HepG2 (cell line): ENCODE measurements around the gene GMEB2. TPM values are rescaled to one million over a fixed set of nuclear protein-coding genes. Genes with fewer than 3 reads are reported as not detected.

Source experiments
- BRCA1 ChIP-seq: sonication (generic); formaldehyde crosslinking; IDR thresholded peaks from 2 replicates; pipeline ENCODE4 v1.4.0; 2020; ENCODE audit warnings: missing genetic modification reagents
- DMTF1 ChIP-seq: sonication (generic); formaldehyde crosslinking; IDR thresholded peaks from 2 replicates; pipeline ENCODE4 v1.4.0; 2020; ENCODE audit warnings: mild to moderate bottlenecking, missing genetic modification reagents
- GZF1 ChIP-seq: sonication (generic); formaldehyde crosslinking; IDR thresholded peaks from 2 replicates; pipeline ENCODE4 v1.5.1; 2020; ENCODE audit warnings: mild to moderate bottlenecking, missing genetic modification reagents
- IKZF4 ChIP-seq: sonication (generic); formaldehyde crosslinking; IDR thresholded peaks from 2 replicates; pipeline ENCODE4 v1.5.1; 2020; ENCODE audit warnings: borderline replicate concordance, mild to moderate bottlenecking, low read depth, missing genetic modification reagents; ENCODE audit errors: not compliant biosample characterization
- MXD3 ChIP-seq: IDR thresholded peaks from 2 replicates; pipeline ENCODE4 v1.6.1; 2016; ENCODE audit warnings: mild to moderate bottlenecking, missing biosample characterization, missing genetic modification reagents
- PCBP2 ChIP-seq: fragments of 200-400 bp; formaldehyde crosslinking; optimal IDR thresholded peaks from 2 replicates; pipeline ENCODE3; 2018; ENCODE audit warnings: low read length, low read depth; ENCODE audit not compliant: poor library complexity, severe bottlenecking
- POLR2A ChIP-seq, 2 experiments: IDR thresholded peaks; 2 replicates each; pipeline ENCODE4 v1.6.1; 2011; ENCODE audit warnings: low read depth in 2 of 2, low read length in 2 of 2, mild to moderate bottlenecking in 1 of 2, moderate library complexity in 1 of 2; ENCODE audit not compliant: insufficient read depth in 1 of 2
- PRMT3 ChIP-seq: sonication (generic); formaldehyde crosslinking; IDR thresholded peaks from 2 replicates; pipeline ENCODE4 v1.8.1; 2022; ENCODE audit warnings: low read depth, mild to moderate bottlenecking, moderate library complexity, missing genetic modification reagents, borderline replicate concordance
- SIX4 ChIP-seq: sonication (generic); formaldehyde crosslinking; IDR thresholded peaks from 2 replicates; pipeline ENCODE4 v1.4.0; 2020; ENCODE audit warnings: missing genetic modification reagents
- TBX2 ChIP-seq: sonication (generic); formaldehyde crosslinking; IDR thresholded peaks from 2 replicates; pipeline ENCODE4 v1.5.0; 2020; ENCODE audit warnings: missing genetic modification reagents, mild to moderate bottlenecking, borderline replicate concordance
- ZFP37 ChIP-seq: sonication (generic); formaldehyde crosslinking; IDR thresholded peaks from 2 replicates; pipeline ENCODE4 v1.4.0; 2020; ENCODE audit warnings: missing genetic modification reagents, borderline replicate concordance
- ZNF280B ChIP-seq: sonication (generic); formaldehyde crosslinking; IDR thresholded peaks from 2 replicates; pipeline ENCODE4 v1.5.0; 2020; ENCODE audit warnings: missing genetic modification reagents, mild to moderate bottlenecking, borderline replicate concordance
- ZNF382 ChIP-seq: sonication (generic); formaldehyde crosslinking; IDR thresholded peaks from 2 replicates; pipeline ENCODE4 v1.5.0; 2020; ENCODE audit warnings: missing genetic modification reagents, mild to moderate bottlenecking, borderline replicate concordance
- polyA plus RNA-seq, 8 experiments: library from polyadenylated mRNA; depleted of rRNA in 3 of 8; stranded (reverse) in 7 of 8; unstranded in 1 of 8; fragments of >200 nt; fragmentation: Illumina TruSeq in 4 of 8; extraction: Trizol in 4 of 8; gene quantifications; 2 replicates each; pipeline versions ENCODE4 v1.2.1 to v1.2.3, GENCODE V29; 2011 to 2016; ENCODE audit warnings: low read depth in 4 of 8, missing spikeins in 1 of 8, mixed read lengths in 1 of 8; ENCODE audit not compliant: insufficient read depth in 1 of 8
- total RNA-seq, 5 experiments: library from RNA; depleted of rRNA; stranded (reverse); fragments of >200 nt; fragmentation: Illumina TruSeq; extraction: Trizol; gene quantifications; 2 replicates each; pipeline ENCODE4 v1.2.3, GENCODE V29; 2016; ENCODE audit warnings: low read depth in 1 of 5
- TF ChIP-seq, protein P1 (sequence below): sonication (generic); formaldehyde crosslinking; IDR thresholded peaks from 2 replicates; pipeline ENCODE4 v1.4.0; 2020; ENCODE audit warnings: mild to moderate bottlenecking, missing genetic modification reagents
- TF ChIP-seq, protein P2 (sequence below): sonication (generic); formaldehyde crosslinking; IDR thresholded peaks from 2 replicates; pipeline ENCODE4 v1.5.1; 2020; ENCODE audit warnings: mild to moderate bottlenecking, missing genetic modification reagents, borderline replicate concordance

The GMEB2 gene
- total and polyA plus RNA-seq, 2 of the 13 experiments (the other 11 are each of a cell fraction or from before 2014, with no cell fraction given), result 10.6 to 12.4 TPM

DNA sequence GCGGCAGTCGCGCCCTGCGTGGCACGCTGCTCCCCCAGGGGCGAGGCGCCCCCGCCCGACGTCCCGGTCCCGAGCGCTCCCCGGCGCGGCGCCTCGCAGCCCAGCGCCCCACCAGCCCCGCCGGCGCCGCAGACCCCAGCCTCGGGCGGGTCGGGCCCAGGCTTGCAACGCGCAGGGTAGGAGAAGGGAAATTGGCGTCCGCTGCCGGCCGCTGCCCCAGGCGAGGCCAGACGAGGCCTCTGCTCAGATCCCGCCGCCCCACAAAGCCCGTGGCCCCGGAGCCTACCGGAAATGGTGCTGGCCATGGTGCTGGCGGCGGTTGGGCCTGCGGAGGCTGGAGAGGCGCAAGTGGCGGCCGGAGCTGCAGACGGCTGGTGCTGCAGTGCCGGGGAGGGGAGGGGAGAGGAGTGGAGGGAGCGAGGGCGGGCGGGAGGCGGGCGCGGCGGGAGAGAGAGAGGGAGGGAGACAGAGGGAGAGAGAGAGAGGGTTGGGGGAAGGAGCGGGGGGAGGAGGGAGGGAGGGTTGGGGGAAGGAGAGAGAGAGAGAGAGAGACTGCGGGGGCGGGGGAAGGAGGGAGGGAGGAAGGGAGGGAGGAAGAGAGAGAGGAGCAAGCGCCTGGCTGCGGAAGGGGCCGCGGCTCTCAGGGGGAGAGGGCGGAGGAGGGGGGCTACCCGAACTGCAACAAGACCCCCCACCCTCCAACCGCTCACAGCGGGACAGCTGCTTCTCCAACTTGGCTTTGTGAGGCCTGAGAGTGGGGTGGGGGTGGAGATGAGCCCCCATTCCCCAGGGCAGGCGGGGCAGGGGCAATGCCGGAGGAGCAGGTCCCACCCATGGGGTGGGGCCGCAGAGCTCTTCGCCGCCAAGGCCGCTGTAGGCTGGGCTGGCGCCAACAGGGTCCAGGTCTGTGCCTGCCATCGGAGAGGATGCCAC lies 26.4 kb upstream of the GMEB2 start, which contains the start of gene STMN3 (continued):
- peak; percentile 89 for TF ChIP-seq SIX4 (CRISPR knock-in tag)
- TF ChIP-seq TBX2 (CRISPR knock-in tag), result peak; percentile 82
- TF ChIP-seq ZNF280B (CRISPR knock-in tag), result peak; percentile 82
- TF ChIP-seq, protein P1, sequence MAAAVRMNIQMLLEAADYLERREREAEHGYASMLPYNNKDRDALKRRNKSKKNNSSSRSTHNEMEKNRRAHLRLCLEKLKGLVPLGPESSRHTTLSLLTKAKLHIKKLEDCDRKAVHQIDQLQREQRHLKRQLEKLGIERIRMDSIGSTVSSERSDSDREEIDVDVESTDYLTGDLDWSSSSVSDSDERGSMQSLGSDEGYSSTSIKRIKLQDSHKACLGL, result peak; percentile 98
- peak; percentile 99 for TF ChIP-seq ZFP37 (CRISPR knock-in tag)
- TF ChIP-seq IKZF4 (CRISPR knock-in tag), result peak; percentile 99
- TF ChIP-seq POLR2A (IDR thresholded peaks at IDR 0.05; ENCODE audit: insufficient read depth in 1 of 2, low read depth in 2 of 2, low read length in 2 of 2), result peak in 1 of 2 experiments; percentile 66; a peak in 2 of 4 replicates
- TF ChIP-seq PCBP2, result no peak
- peak; percentile 97 for TF ChIP-seq BRCA1 (CRISPR knock-in tag)
- TF ChIP-seq ZNF382 (CRISPR knock-in tag), result no peak
- peak; percentile 99 for TF ChIP-seq PRMT3 (CRISPR knock-in tag)
- TF ChIP-seq, protein P2, sequence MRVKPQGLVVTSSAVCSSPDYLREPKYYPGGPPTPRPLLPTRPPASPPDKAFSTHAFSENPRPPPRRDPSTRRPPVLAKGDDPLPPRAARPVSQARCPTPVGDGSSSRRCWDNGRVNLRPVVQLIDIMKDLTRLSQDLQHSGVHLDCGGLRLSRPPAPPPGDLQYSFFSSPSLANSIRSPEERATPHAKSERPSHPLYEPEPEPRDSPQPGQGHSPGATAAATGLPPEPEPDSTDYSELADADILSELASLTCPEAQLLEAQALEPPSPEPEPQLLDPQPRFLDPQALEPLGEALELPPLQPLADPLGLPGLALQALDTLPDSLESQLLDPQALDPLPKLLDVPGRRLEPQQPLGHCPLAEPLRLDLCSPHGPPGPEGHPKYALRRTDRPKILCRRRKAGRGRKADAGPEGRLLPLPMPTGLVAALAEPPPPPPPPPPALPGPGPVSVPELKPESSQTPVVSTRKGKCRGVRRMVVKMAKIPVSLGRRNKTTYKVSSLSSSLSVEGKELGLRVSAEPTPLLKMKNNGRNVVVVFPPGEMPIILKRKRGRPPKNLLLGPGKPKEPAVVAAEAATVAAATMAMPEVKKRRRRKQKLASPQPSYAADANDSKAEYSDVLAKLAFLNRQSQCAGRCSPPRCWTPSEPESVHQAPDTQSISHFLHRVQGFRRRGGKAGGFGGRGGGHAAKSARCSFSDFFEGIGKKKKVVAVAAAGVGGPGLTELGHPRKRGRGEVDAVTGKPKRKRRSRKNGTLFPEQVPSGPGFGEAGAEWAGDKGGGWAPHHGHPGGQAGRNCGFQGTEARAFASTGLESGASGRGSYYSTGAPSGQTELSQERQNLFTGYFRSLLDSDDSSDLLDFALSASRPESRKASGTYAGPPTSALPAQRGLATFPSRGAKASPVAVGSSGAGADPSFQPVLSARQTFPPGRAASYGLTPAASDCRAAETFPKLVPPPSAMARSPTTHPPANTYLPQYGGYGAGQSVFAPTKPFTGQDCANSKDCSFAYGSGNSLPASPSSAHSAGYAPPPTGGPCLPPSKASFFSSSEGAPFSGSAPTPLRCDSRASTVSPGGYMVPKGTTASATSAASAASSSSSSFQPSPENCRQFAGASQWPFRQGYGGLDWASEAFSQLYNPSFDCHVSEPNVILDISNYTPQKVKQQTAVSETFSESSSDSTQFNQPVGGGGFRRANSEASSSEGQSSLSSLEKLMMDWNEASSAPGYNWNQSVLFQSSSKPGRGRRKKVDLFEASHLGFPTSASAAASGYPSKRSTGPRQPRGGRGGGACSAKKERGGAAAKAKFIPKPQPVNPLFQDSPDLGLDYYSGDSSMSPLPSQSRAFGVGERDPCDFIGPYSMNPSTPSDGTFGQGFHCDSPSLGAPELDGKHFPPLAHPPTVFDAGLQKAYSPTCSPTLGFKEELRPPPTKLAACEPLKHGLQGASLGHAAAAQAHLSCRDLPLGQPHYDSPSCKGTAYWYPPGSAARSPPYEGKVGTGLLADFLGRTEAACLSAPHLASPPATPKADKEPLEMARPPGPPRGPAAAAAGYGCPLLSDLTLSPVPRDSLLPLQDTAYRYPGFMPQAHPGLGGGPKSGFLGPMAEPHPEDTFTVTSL (CRISPR knock-in tag), result peak; percentile 58; the same call in 1 of the 2 replicates
- TF ChIP-seq GZF1 (CRISPR knock-in tag), result peak; percentile 92
- peak; percentile 99 for TF ChIP-seq MXD3 (CRISPR knock-in tag)
- peak; percentile 92; the same call in 1 of the 2 replicates for TF ChIP-seq DMTF1
